NCI-H146 (cell line): ENCODE results near the gene TPM3.
"Not testable (repeated sequence)": the region's sequence is repeated elsewhere in the genome, so short reads cannot be mapped to it uniquely, and the experiment has no call there.

Experiments used
- DNase-seq: peaks from one replicate; lab custom pipeline; 2025; lab: John Stamatoyannopoulos, UW

Gene TPM3

DNA sequence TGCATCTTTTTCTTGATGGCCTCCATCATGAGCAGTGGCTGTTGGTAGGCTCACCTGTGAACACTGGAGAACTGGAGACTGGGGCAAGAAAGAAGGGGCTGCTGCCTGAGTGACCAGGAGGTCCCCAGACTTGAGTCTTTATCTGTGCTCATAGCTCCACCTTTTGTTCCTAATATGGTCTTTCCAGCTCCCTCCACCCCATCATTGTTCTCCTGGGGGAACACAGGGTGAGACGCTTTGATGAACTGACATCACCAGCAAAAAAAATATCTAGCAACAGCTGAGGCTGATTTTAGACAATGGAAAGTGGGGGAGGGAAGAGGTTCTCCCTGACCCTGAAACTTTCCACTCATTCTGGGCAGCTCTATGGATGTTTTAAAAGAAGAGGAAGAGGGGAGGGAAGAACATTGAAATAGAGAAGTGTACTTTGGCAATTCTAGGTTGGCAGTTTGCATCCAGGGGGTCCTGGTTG lies at the start of gene TPM3:
Gene TPM3 (minus strand): TSS at position 111 of the 472 bp plus-strand sequence. CDS start 82 bp downstream, at position 29.
- peak; percentile 64 for DNase-seq

DNA sequence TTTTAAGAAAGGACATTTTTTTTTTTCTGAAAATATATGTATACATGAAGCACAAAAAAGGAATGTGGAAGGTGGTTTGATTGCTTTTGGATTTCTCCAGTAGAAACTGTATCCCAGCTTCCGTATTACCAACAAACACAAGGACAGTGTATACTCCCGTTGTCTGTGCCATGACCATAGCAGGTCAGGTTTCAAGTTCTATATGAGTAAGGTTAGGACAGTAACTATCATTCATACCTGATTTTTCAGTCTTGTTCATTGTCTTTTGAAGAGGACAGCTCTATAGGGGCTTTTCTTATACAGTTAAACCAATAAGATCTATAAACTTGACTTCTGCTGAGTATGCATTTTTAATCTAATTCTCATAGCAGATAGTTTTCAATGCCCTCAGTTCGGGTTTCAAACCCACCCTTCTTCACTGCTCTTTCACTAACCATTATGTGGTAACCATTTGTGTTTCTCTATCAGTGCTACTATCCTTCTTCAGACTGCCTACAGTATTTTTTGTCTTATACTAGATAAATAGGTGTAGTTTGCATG lies 48.5 kb upstream of the TPM3 start:
- DNase-seq: no peak

DNA sequence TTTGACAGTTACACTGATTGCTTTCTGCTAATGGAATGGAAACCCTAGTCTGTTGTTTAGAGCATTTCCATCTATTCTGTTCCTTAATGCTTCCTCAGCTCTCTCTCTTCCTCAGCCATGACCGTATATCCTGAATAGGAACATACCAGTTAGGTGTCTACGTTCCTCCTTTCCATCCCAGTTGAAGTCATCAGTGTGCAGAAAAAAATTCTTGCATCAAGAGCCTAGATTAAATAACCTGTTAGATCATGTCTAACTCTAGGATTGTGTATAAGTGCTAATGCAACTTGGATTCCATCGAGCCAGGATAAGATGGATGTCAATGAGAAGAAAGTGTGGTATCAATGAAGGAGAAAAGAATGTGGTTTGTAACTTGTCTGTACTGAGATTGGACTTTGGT lies 47.6 kb upstream of the TPM3 start:
- DNase-seq: no peak

DNA sequence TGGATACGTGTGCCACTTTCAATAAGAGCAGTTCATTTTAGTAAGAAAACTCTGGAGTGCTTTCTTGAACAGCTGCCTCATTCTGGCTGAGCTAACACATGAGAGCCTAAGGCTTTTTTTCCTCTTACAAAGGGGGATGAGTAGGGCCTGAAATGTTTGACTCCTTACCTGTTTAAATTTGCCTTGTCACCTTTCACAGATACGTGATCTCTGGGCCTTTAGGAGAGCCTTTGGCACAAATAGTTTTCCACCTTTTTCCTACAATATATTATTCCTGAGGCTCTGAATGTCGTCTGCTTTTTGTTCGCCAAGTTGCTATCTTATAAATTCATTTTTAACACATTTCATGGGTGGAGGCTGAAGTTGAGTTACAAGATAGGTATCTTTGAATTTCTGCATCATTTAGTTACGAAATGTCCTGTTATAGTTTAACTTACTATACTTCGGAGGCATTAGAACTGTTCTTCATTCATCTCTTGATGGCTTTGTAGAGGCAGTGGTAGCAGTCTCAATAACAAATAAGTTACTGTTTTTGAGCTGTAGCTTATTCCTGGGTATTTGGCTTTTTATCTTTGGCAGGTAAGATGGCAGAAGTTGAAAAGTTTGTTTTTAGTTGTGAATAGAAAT lies 46.1 kb upstream of the TPM3 start:
- no peak for DNase-seq

DNA sequence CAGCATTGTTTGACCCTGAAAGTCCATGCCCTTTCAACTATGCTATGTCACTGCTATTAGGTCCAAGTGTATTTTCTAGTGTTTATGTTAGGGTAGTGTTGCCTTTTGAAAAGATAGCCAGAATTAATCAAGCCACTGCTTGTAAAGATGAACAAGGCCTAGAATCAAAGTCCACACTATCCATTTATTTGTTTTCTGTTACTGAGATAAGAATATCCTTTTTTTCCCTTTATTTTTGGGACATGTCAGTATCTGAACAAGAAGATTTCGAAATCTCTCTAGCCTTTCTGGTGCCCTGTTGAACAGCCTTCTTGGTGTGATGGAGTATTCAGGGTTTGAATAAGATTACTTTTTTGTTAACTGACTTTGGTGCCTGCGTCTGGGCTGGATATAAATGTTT lies 45.5 kb upstream of the TPM3 start:
- no peak for DNase-seq

DNA sequence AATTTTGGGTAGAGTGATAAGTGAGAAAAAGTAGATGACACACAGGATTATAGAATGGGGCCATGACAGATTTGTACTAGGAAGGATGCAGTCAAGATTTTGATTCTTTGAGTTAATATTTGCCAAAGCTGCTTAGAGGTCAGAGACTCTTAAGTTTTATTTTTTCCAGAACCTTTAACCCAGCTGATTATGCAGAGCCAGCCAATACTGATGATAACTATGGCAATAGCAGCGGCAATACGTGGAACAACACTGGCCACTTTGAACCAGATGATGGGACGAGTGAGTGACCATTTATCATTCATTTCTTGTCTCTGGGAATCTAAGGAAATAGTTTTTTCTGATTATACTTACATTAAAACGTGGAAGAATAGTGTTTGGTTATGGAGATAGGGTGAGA lies 45.0 kb upstream of the TPM3 start:
- DNase-seq: no peak

DNA sequence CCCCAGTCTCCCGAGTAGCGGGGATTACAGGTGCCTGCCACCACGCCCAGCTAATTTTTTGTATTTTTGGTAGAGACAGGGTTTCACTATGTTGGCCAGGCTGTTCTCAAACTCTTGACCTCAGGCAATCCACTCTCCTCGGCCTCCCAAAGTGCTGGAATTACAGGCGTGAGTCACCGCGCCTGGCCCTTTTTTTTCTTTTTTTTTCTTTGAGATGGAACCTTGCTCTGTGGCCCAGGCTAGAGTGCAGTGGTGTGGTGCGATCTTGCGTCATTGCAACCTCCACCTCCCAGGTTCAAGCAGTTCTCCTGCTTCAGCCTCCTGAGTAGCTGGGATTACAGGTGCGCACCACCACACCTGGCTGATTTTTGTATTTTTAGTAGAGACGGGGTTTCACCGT lies 41.2 kb upstream of the TPM3 start:
- DNase-seq: not testable (repeated sequence)

DNA sequence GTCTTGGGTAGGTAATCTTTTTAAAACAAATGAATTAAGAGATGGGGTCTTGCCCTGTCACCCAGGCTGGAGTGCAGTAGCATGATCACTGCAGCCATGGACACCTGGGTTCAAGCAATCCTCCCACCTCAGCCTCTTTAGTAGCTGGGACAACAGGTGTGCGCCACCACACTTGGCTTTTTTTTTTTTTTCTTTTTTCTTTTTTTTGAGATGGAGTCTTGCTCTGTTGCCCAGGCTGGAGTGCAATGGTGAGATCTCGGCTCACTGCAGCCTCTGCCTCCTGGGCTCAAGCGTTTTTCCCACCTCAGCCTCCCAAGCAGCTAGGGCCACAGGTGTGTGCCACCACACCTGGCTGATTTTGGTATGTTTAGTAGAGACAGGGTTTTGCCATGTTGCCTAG lies 39.2 kb upstream of the TPM3 start:
- not testable (repeated sequence) for DNase-seq

DNA sequence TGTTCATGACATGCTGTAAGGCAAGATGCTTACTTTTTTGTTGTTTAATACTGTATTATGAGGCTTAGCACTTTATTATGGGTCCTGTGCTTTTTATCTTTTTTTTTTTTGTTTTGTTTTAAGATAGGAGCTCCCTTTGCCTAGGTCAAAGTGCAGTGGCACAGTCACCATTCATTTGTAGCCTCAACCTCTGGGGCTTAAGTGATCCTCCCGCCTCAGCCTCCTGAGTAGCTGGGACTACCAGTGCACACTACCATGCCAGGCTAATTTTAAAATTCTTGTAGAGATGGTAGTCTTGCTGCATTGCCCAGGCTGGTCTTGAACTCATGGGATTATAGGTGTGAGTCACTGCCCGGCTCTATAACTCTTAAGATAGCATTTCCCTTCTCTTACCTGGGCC lies 33.5 kb upstream of the TPM3 start:
- no peak for DNase-seq

DNA sequence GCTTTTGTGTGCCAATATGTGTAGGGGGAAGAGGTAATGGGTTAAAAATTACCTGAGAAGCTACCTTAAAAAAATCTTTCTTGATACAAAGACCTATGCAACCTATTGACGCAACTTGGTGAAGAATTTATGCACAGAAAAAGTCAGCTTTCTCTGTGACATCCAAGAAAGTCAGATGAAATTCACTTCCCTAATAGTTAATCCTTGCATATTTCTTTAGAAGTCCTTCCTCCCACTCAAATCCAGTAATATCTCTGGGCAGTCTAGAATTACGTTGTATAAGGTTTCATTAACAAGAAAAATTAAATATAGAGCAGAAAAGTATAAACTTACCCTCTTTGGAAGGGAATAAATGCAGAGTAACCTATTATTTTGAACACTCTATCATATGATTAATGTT lies 31.7 kb upstream of the TPM3 start:
- no peak for DNase-seq

DNA sequence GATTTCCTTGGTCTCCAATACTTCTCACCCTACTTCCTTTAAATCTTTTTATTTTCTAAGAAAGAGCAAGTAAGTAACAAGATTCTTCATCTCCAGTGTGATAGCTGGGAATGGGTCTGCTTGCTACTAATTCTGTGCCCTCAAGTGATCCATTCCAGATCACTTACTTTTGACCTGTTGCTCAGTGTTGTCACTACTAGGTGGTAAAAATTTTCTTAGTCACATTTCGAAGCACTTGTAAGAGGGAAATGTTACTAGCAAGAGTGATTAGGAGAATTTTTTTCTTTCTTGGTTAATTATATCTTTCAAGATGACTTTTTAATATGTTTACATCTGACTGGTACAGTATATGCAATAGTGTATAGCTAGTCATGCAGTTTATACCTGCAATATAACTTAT lies 31.0 kb upstream of the TPM3 start:
- no peak for DNase-seq

DNA sequence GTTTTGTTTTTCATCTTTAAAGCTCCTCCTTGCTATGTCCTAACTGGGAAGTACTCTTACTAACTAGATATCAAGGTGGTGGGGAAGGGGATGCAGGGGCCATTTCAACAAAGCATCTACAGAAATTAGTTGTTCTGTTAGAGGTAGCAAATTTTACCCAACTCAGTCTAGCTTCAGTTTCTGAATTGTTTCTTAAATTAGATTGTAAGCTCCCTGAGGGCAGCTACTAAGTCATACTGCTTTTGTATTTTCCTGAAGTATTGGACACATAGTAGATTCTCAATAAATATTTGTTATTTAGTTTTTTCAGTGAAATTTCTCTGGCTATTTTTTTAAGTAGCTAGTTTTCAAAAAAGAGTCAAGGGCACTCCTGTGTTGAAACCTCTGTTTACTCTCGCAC lies 30.6 kb upstream of the TPM3 start:
- DNase-seq: no peak

DNA sequence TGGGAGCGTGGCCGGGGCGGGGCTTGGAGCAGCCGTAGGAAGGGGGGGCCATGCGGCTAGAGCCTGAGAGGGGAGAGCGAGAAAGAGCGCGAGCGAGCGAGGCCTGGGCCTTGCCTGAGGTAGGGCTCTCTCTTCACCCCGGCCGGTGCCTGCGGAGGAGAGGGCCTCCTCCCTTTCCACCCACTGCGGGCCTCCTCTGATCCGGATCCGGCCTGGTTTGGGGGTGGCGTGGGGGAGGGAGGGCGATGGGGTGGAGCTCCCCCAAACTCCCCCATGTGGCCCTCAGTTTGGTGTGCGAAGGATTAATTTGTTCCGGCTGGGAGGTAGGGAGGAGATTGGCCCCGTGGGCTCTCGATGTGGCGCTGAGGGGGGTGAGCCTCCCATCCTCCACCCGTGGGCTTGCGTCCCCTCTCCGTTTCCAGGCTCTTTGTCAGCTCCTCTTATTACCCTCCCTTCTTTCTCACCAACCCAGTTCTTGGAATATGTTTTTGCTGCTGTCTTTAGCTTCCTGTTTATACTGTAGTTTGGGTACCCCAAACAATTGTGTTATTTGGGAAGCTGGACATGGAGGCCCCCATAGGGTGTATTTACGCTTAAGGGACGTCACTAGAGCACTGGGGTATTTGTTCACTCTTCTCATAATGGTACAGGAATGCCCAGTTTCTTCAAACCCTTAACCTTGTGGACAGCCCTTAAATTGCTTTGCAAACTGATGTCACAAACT lies 29.5 kb upstream of the TPM3 start:
- peak; percentile 53 for DNase-seq

DNA sequence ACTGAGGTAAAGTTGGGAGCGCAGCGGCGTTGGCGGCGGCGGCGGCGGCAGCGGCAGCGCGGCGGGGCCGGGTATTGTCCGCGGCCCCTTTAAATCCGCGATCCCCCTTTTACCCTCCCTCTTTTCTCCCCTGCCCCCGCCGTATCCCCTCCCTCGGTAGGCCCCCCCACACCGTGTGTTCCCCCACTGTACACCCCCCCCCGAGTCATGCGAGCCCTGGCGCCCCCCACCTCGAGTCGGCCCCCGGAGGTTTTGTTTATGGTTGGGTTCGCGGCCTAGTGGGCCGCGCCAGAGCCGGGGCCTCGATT lies 29.0 kb upstream of the TPM3 start:
- DNase-seq: no peak

DNA sequence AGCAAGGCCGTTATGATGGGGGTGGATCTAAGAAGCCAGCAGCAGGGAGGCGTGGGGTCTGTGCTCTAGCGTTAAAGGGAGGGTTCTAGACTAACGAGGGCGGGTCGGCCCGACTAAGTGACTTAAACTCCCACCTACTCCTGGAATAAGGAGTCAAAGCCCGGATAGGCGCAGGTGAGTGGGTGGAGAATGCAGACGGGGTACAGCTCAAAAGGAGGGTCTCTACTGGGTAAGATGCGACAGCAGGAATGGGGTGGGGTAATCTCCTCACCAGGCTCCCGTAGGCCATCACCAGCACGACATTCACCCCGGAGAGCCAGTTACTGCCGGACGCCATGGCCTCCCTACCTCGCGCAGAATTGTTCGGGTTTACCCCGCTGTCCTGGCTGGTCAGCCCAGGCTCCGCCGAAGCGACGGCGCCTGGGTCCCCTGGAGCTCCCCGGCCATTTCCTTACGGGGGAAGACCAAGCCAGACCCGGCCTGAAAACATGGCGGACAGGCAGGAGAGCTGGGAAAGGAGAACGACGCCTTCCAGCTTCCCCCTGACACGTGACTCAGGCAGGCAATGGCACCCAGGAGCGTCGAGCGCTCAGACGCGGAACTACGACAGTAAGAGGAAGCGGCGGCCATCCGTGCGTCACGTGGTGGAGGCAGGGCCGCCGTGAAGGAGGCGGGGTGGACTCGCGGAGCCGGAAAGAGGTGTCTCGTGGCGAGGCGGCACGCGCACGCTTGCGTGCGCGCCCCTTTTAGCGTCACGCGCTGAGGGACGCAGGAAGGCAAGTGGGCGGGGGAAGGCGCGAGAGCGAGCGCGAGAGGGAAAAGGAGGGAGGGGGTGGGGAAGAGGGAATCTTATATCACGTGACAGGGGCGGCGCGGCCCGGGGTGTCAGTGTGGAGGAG lies 28.4 kb upstream of the TPM3 start, which contains the start of gene UBAP2L:
Gene UBAP2L (plus strand): TSS at position 885 of the 899 bp plus-strand sequence. CDS start 4,169 bp downstream, outside the sequence.
- peak; percentile 99 for DNase-seq

DNA sequence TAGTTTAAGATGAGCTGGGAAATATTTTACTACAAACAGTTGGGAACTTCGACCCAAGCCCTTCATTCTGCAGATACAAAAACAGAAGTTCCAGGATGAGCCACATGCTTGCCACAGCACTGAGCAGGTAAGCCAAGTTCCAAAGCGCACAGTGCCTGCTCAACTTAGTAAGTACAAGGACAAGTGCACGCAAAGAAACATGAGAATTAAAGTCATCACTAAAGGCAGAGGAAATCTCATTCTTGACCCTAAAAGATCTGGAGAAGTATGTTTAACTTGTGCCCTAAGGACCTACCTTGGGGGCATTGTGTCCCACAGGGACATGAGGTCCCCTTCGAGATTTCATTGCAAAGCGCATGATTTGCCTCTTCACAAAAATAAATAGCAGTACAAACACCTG lies 27.6 kb upstream of the TPM3 start:
- no peak for DNase-seq

DNA sequence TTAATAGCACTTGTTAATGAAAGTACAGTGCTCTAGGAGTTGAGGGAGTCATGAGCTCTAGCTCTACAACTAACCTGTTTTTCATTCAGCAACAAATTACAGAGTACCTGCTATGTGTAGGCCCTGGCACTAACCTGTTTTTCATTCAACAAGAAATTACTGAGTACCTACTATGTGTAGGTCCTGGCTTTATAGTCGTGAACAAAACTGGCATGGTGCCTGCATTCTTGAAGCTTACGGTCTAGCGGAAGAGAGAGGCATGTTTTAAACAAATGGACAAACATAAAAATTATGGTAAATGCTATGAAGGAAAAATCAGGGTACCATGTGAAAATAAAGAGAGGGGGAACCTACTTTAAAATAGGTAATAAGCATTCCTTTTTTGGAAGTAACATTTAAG lies 26.6 kb upstream of the TPM3 start:
- DNase-seq: no peak

DNA sequence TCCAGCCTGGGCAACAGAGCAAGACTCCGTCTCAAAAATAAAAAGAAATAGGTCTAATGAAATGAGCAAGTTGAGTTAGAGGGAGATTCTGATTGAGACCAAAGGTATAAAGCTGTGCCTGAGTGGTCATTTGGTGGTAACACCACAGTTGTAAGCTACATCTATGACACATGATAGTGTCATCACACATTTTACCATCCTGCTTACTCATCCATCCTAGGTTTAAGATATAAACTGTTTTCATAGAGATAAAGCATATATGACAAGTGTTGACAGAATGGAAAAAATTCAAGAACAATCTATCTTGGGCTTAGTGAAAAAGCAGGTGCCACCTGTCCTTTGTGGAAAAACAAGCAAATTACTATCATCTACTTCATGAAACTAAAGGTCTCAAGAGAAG lies 21.4 kb upstream of the TPM3 start:
- DNase-seq: no peak

DNA sequence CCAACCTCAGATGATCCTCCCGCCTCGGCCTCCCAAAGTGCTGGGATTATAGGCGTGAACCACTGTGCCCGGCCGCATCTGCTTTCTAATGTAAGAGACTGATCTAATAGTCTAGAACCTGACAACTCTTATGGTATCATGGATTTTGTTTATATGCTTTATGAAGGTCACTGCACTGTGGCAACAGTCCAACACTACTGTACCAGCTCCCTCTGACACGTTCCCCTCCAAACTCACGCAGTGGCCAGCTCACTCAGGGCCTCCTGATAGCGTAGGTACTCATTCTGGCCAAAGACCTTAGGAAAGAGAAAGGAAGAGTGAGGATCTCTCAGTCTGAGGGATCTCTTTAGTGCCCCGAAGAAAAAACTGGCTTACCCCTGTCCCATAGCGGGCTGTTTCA lies 20.2 kb upstream of the TPM3 start:
- DNase-seq: no peak

DNA sequence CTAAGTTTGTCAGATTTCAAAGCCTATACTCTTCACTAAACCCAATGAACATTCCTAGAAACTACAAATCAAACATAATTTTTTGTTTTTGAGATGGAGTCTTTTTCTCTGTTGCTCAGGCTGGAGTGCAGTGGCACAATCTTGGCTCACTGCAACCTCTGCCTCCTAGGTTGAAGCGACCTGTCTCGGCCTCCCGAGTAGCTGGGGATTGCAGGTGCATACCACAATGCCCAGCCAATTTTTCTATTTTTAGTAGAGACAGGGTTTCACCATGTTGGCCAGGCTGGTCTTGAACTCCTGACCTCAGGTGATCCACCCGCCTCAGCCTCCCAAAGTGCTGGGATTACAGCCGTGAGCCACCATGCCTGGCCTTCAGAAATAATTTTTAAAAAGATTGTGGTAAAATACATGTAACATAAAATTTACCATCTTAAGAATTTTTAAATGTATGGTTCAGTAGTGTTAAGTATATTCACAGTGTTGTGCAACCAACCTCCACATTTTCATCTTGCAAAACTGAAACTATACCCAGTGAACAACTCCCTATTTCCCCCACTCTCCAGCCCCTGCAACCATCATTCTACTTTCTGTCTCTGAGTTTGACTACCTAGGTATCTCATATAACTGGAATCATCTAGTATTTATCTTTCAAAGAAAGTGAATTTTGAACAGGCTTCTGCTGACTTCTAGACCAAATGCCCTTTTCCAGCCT lies 16.9 kb upstream of the TPM3 start:
- no peak for DNase-seq

DNA sequence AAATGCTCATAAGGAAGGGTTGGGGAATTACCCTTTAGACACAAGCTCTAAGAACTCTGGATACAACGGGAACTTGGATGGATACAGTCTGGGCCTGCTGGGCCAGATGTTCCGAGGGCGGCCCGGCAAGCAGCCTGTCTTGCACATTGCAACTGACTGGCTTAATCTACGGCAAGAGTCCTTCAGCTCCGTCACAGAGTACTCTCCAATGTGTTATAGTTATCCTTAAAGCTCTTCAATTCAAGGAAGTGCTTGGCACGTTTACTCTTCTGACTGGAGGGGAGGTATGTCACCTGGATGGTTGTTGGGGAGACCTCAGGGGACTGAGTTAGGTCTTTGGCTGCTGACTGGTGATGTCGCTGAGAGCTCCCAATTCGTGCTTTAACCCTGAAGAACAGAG lies 15.4 kb upstream of the TPM3 start:
- DNase-seq: no peak

DNA sequence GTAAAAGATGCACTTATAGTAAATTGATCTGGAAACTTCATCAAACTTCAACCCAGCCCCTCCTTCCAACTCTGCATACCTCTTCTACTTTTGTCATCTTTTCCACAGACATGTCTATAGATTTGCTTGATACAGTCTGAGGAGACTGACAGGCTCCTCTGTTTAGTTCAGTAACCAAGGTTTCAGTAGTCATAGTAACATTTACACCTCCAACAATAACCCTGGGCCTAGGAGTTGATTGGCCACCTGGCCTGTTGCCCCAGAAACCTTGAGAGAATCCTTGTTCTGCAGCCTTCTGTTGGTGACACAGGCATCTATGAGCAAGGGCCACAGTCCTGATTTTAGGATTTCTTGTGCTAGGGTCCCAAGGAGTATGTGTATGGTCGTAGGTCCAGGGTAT lies 14.3 kb upstream of the TPM3 start, which contains the start of gene CFAP141:
Gene CFAP141 (minus strand): TSS at position 138 of the 400 bp plus-strand sequence. CDS start 26 bp downstream, at position 112.
- DNase-seq: no peak
